Upper lobe of left lung (tissue), 4 donors: Measurements from ENCODE around the gene RGS7.

Experiments used
- EP300 ChIP-seq, 4 donors: sonication (generic); formaldehyde crosslinking; IDR thresholded peaks; one replicate each; pipeline ENCODE4 v1.5.1; 2017; ENCODE audit warnings: antibody characterized with exemption in 4 of 4, control low read depth in 2 of 4
- POLR2A ChIP-seq, 4 donors: fragments of 450-650 bp; IDR thresholded peaks; one replicate each; pipeline ENCODE4 v1.5.1; 2016 to 2017; ENCODE audit warnings: antibody characterized with exemption in 4 of 4, mild to moderate bottlenecking in 2 of 4
- POLR2AphosphoS5 ChIP-seq, 2 donors: sonication (generic); formaldehyde crosslinking; IDR thresholded peaks; one replicate each; pipeline ENCODE4 v1.5.1; 2017; ENCODE audit warnings: antibody characterized with exemption in 2 of 2
- TF ChIP-seq, protein P1 (sequence below), 6 experiments: fragments of 450-650 bp in 4 of 6; fragments of 200-600 bp in 2 of 6; sonication (generic) in 2 of 6; IDR thresholded peaks; one replicate each; pipeline ENCODE4 v1.5.1; 2016 to 2019; ENCODE audit warnings: antibody characterized with exemption in 6 of 6

DNA sequence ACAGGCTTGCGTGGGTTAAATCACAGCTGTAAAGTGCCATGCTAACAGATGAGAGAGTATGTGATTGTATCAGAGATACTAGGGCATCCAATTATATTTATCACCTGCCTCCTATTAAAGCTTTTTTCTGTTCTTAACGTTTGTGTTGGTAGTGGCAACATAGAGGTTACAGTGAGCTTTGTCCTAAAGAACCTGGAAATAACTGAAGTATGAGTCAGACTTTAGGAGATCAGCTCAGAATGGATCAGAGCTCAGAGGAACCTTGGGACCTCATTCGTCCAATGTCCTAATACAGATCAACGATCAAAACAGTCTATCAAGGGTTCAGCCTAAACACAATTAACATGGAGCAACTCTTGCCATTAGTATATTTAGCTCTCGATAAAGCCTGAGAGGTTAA is 81.0 kb downstream of the RGS7 start:
- TF ChIP-seq POLR2A (IDR thresholded peaks at IDR 0.05) (no peak), POLR2AphosphoS5 (IDR thresholded peaks at IDR 0.05) (no peak), EP300 (IDR thresholded peaks at IDR 0.05) (no peak)
- TF ChIP-seq, protein P1, sequence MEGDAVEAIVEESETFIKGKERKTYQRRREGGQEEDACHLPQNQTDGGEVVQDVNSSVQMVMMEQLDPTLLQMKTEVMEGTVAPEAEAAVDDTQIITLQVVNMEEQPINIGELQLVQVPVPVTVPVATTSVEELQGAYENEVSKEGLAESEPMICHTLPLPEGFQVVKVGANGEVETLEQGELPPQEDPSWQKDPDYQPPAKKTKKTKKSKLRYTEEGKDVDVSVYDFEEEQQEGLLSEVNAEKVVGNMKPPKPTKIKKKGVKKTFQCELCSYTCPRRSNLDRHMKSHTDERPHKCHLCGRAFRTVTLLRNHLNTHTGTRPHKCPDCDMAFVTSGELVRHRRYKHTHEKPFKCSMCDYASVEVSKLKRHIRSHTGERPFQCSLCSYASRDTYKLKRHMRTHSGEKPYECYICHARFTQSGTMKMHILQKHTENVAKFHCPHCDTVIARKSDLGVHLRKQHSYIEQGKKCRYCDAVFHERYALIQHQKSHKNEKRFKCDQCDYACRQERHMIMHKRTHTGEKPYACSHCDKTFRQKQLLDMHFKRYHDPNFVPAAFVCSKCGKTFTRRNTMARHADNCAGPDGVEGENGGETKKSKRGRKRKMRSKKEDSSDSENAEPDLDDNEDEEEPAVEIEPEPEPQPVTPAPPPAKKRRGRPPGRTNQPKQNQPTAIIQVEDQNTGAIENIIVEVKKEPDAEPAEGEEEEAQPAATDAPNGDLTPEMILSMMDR (IDR thresholded peaks at IDR 0.05), result no peak
